ENCODE results near the gene PRPF31.

The PRPF31 gene

DNA sequence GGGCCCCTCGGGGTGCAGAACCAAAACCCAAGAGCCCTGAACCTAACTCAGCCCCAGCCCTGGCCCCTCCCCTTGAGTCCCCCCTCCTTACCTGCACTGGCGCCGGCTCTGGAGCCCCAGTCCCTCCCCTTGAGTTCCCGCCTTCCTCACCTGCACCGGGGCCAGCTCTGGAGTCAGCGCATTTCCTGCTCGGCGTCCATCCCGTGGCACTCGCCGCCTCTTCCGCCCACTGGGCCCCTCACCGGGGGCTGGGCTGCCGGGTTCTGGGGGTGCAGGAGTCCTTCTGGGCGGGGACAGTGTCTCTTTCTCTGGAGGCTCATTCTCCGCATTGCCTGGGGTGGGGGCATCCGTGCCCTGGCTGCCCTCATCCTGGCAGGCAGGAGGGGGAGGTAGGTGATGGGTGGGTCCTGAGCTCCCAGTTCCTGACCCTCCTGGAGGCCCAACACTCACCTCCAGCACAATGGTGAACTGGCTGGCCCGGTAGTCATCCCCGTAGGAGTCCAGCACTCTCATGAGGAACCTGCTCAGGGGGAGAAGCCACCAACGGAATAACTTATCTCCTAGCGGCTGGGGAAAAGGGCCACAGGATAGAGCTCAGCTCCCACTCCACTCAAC lies 7.6 kb upstream of the PRPF31 start:
- DNase-seq, result no peak

DNA sequence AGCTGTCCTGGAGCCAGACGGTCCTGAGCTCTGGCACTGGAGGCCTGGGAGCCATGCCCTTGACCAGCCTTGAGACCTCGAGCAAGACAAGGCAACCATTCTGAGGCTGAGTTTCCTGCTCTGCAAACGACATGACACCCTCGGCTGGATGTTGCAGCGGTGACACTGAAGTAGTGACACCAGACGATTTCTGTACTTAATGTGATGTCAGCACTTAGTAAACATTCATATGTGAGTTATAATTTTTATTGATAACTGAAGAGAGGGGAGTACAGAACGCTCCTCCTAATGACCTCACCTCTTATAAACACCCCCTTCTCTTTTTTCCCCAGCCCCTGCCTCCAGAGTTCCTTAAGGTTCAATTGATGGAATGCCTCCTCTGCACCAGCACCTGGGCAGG lies 7.1 kb upstream of the PRPF31 start:
- no peak for DNase-seq

DNA sequence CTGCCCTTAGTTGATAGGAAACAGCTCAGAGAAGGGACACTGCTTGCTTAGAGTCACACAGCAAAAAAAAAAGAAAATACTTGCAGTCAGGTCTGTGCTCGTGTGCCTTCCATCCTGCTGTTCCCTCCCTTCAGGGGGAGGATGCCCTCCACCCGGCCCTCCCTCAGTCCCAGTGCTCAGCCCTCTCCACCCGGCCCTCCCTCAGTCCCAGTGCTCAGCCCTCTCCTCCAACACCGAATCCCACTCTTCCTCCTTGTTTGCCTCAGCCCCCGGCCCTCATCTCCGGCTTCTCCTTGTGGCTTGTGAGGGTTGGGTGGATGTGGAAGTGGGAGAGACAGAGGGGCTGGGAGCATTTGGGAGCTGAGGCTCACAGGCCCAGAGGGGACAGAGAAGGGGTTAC lies 5.9 kb upstream of the PRPF31 start:
- no peak for DNase-seq

DNA sequence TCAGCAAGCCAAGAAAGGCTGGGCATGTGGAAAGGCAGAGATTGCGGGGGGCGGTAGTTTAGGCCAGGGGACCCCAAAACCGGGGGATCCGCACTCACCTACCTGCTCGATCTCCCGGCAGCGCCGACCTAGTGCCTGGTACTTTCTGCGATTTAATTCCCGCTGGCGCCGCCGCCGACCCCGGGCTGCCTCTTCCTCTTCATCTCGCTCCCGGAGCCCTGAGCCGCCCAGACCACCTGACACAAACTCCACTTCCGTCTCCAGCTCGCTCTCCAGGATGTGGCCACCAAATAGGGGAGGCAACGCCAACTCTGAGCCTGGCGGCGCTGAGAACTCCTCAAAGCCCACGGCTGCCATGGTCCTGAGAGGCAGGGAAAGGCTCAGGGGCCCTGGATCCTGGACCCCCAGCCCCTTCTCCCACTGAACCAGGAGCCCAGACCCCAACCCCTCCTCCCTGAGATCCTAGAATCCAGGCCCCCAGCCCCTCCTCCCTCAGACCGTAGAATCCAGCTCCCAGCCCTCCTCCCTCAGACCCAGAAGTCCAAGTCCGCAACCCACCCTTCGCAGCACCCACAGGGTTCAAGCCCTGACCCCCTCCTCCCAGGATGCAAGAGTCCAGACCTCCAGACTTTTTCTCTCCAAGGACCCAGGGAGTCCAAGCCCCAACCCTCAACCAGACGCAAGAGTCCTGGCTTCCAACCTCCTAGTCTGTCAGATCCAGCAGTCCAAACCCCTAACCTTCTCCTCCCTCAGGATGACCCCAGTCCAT lies 1.0 kb upstream of the PRPF31 start:
- no peak for DNase-seq

DNA sequence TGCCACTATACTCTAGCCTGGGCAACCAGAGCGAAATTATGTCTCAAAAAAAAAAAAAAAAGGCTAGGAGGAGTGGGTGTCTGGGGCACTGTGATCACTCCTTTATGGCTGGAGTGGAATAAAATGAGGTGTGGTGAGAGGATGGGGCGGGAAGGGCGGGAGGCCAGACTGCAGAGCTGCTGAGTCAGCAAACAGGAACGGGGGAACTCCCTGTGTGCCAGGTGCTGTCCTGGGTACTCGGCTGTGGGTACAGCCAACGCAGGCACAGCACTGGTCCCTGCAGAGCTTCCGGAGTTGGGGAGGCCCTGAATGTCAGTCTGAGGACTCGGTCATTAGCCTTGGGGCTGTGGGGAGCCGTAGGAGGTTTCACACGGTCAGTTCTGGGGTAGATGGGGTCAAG lies 5.7 kb downstream of the PRPF31 start:
- DNase-seq, result no peak

DNA sequence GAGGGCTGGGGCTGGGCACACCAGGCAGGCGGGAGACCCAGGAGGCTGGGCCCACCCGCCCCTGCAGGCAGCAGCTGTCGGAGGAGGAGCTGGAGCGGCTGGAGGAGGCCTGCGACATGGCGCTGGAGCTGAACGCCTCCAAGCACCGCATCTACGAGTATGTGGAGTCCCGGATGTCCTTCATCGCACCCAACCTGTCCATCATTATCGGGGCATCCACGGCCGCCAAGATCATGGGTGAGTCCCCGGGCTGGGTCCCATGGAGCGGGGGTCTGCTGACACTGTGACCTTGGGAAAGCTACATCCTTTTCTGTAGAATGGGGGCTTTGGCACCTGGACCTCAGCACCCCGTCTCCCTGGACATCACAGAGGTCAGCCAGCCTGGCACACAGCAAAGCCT lies 8.1 kb downstream of the PRPF31 start:
- DNase-seq, result no peak

DNA sequence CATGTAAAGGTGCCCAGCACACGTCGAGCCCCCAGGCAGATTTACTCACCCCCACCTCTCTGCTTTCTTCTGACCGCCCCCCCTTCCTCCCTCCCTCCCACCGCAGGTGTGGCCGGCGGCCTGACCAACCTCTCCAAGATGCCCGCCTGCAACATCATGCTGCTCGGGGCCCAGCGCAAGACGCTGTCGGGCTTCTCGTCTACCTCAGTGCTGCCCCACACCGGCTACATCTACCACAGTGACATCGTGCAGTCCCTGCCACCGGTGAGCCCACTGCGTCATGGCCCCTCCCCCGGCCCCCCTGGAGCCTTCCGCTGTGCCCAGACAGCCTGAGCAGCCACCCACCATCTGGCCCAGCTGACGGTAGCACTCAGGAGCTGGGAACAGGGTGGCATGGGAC lies 8.8 kb downstream of the PRPF31 start:
- DNase-seq, result no peak

DNA sequence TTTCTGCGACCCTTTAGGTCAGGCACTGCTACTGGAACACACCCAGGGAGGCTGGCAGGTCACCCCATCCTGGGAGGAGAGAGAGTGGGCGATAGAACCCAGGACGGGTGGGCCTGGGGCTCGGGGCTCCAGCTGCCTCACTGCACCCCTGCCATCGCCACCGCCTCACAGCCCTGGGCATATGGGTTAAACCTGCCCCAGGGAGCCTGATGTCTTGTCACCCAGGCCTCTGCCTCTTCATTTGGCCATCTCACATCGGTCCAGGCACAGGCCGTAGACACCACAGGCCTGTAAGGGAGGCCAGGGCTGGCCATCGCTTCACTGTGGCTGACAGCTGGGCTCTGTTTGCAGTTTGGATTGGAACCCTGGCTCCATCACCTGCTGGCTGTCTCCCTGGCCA lies 10.2 kb downstream of the PRPF31 start:
- no peak for DNase-seq

DNA sequence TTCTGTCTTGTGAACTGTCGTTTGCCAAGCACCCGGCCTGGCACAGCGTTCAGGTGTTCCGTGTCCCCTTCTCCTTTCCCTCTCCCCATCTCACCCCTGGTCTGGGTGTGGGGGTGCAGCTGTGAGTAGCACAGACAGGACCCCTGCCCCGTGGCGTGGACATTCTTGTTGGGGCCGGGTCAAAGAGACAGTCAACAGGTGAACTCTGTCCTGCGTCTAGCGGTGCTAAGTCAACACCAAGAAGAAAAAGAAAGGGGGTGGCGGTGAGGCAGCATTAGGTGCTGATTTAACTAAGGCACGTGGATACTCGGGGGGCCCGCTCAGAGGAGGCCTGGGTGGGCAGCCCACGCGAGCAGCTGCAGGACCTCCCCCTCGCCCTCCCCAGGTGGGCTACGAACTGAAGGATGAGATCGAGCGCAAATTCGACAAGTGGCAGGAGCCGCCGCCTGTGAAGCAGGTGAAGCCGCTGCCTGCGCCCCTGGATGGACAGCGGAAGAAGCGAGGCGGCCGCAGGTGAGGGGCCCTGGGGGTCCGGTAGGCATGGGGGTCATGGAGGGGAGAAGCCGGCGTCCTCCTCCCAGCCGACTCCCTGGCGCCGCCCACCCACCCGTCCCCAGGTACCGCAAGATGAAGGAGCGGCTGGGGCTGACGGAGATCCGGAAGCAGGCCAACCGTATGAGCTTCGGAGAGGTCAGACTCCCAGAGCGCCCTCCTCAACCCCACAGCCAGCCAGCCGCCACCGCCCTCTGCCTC lies 12.3 kb downstream of the PRPF31 start:
- DNase-seq, result no peak

DNA sequence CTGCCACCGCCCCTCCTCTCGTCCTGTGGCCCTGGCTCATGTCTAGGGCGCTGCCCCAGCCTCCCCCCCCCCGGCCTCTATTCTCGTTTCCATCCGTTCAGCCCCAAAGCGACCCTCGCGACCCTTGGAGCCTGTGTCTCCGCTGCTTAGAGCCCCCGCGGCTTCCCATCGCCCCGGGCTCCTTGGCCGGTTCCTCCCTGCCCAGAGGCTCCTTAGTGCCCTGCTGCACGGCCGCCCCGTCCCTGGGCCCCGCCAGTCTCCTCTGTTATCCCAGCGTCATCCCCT lies 12.8 kb downstream of the PRPF31 start:
- DNase-seq, result no peak

DNA sequence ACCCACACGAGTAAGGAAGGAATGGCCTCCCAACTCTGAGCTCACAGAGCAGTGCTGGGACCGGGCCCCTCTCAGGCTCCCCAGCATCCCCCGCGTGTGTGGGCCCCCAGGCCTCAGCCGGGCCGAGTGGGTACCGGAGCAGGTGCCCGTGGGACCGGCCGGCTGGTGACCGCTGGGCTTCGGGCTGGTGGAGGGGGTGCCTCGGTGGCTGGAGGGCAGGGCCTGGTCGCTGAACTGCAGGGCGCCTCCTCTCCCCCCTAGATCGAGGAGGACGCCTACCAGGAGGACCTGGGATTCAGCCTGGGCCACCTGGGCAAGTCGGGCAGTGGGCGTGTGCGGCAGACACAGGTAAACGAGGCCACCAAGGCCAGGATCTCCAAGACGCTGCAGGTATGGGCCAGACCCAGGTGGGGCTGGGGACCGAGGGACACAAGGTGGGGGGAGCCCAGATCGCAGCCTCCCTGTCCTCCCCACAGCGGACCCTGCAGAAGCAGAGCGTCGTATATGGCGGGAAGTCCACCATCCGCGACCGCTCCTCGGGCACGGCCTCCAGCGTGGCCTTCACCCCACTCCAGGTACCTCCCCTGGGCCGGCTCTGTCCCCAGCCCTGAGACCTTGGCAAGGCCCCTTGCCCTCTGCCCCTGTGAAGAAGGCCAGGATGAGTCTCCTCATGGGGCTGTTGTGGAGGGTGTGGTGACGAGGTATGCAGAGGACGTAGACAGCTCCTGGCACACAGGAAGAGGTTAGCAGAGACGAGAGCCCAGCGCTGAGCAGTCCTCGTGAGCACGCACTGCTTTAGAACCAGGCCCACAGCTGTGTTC lies 13.5 kb downstream of the PRPF31 start:
- DNase-seq, result no peak

DNA sequence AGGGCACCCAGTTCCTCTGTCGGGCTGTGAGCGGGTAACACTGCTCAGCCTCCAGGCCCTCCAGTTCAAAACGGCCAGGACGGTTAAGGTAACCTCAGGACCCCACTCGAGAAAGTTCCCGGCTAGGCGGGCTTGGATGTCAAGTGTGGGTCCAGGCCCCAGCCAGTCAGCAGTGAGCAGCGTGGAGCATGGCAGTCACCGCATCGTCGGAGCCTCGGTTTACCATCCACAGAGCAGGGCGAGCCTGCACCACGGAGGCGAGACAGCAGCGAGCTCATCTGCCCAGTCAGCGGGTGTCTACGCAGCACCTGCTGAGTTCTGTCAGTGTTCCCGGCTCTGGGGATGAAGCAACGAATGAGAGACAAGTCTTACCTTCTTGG lies 14.1 kb downstream of the PRPF31 start:
- DNase-seq, result no peak

DNA sequence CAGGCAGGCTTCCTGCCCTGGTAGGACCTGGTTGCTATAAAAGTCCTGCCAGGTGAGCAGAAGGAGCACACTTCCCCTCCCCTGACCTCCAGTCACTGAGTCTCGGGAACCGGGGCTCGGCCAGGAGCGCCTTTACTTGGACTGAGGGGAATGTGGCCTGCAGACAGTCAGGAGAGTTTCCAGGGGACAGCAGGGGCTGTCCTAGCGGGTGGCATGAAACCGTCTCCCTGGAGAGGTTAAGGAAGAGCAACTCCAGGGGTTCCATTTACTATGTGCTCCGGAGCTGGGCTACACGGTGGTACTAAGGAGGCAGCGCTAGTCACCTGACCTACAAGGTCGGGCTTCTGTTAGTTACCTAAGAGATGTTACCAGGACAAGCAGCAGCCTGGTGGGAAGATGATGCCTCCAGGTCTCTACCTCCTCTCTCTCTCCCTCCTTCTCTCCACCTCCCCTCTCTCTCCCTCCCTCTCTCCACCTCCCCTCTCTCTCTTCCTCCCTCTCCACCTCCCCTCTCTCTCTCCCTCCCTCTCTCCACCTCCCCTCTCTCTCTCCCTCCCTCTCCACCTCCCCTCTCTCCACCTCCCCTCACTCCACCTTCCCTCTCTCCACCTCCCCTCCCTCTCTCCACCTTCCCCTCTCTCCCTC lies 17.9 kb downstream of the PRPF31 start:
- peak; percentile 19 to 48 for DNase-seq

DNA sequence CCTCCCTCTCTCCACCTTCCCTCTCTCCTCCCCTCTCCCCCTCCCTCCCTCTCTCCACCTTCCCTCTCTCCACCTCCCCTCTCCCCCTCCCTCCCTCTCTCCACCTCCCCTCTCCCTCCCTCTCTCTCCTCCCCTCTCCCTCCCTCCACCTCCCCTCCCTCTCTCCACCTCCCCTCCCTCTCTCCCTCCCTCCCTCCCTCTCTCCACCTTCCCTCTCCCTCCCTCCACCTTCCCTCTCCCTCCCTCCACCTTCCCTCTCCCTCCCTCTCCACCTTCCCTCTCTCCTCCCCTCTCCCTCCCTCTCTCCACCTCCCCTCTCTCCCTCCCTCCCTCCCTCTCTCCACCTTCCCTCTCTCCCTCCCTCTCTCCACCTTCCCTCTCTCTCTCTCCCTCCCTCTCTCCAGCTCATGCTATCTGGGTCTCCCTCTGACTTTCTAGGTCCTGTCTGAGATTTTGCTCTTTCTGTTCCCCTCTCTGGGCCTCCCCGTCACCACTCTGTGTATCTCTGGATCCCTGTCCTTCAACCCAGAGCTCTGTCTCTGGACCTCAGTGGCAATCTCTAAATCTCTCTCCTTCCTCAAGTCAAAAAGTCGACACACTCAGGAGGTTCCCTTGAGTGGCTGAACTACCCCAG lies 18.5 kb downstream of the PRPF31 start:
- no peak for DNase-seq

DNA sequence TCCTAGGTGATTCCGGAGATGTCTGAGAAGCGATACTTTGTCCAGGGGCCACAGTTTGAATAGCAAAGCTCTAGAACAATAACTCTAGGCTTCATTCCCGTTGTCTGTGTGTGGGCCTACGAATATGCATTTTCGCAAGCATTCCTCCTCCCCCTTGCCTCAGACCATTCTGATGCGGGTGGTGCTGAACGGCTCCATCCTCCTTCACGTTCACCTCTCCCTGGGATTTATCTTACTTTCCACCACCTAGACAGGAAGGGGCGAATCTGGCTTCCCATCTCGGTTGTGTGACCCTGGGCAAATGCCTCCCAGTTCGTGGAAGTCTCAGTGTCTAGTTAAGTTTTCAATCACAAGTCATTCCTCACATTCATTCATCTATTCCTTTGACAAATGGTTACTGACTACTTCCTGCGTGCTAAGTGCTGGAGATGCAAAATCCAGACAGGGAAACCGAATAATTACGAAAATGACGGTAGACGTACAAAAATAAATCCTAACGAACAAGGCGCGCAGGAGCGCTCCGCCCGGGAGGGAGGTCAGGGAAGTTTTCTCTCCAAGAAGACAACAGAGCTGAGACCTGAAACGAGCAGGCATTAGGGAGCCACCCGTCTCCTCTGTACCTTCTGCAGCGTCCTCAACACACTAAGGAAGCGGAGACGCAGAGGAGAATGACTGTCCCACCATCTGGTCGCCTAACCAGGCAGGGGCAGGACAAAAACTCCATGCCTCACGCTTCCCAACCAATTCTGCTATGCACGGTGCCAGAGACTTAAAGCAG lies 20.7 kb downstream of the PRPF31 start:
- peak; percentile 75 to 83 for DNase-seq

DNA sequence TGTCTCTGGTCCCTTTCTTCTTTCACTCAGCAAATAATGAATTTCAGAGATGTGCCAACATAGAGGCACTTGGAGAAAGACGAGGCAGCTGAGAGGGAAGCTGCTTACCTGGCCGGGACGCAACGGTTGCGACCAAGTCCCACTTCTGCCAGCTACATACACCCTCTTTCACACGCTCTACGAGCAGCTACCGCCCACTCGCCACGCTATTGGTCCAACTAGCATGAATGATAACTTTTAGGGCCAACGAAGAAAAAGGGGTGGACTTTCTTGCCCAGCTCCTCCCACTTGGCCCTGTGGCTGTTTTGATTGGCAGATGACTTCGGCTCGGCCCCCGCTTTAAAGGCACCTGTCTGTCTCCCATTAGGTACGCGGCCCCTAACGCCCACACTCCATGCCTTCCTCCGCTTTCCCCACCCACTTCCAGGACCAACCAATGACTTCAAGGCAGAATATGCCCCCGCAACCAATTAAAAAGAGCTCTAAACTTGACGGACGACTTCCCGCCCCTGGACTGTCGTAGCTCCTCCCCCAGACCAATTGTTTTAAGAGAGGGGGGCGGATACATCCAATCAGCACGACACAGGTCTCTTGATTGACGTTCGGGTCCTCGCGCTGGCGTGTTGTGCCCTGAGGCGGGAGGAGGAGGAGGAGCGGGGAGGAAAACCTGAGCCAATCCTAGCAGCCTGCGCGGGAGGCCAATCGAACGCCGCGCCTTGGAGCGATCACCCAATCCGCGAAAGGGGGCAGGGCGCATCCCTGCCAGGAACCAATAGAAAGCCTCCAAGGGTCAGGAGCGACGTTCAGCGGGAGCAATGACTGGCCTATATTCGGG lies 21.5 kb downstream of the PRPF31 start:
- DNase-seq, result peak; percentile 100

DNA sequence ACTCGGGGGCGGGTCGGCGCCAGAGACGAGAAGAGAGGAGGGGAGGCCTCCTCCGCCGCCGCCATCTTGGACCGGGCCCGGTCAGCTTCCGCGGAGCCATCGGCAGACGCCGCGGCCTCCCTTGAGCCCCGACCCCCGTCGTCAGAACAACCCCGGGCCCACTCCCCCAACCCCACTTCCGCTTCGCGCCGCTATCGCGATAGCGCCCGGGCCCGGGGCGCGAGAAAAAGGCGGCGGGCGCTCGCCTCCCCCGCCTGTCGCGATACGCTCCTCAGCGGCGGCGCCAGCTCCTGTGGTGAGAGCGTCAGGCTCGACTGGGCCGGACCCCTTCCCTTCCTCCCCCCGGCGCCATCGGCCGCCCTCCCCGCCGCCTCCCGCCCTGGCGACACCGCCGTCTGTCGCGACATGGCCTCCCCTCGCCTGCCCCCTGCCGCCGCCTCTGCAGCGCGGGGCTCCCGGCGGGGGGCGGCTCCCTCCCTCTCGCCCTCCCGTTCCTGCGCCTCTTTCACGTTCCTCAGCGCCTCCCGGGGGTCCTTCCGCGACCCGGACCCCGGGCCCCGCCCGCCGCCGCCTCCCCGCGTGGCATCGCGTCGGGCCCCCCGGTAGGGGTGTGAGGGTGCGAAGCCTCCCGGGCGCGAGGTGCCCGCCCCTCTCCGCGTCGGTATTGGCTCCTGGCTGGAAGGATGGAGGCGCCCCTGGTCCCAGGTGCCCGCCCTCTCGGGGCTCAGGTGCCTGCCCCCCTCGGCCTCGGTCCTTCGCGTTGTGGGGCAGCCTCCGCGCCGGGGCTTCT lies 22.3 kb downstream of the PRPF31 start, which contains the start of gene CNOT3:
Gene CNOT3 (plus strand): TSS at position 64 of the 790 bp plus-strand sequence. CDS start 5,217 bp downstream, outside the sequence.
- no peak for DNase-seq

DNA sequence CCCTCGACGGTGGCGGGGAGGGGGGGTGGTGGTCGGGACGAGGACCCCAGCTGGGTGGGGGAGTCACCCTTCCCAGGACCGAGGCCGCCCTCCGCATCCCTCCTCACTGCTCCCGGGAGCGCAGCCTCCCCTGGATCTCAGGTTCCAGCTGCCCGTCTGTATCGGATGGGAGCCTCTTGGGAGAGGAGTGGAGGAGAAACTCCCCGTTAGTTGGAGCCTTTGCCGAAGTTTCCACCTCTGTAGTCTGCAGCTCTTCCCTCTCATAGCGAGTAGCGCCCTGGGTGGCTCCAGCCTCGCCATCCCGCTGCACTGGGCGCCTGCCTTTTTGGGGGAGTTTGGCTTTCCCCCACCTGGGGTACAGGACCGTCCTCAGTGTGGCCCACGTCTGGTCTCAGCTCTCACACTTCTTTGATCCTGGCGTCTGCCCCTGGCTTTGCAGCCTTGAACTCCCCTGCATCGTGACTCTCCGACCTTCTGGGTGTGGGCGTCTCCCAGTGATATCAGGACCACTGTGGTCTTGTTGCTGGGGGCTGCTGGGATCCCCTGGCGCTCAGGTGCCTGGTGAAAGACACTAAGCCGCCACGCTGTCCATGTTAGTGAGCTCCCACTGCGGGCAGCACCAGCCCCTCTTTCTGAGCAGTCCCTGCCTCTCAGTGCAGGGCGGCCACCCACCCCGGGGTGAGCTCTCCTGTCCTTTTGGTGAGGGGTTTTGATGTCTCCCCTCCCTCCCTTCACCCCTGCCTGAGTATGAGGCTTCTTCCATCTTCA lies 23.1 kb downstream of the PRPF31 start:
- DNase-seq, result no peak

DNA sequence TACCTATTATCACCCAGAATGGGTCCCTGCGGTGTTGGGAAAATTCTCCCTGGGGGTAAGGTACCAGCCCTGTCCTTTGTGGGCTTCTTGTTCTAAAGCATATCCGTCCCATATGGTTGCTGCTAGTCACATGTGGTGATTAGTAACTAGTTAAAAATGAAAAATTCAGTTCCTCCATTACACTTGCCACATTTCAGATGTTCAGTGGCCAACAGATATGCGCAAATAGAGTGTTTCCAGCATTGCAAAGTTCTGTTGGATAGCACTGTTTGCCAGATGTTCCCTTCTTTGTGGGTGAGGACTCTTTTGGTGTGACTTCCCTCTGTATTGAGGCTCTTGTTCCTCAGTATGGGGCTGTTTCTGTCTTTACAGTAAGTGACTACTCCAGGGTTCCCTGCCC lies 25.8 kb downstream of the PRPF31 start:
- no peak for DNase-seq

All from NCI-H524 (cell line).